Measurements from ENCODE around the gene HEXD. TPM values are rescaled to one million over a fixed set of nuclear protein-coding genes. Genes with fewer than 3 reads are reported as not detected.

The HEXD gene
- total and polyA plus RNA-seq, 4 donors = 5.6 to 19.9 (median 12.2) TPM

DNA sequence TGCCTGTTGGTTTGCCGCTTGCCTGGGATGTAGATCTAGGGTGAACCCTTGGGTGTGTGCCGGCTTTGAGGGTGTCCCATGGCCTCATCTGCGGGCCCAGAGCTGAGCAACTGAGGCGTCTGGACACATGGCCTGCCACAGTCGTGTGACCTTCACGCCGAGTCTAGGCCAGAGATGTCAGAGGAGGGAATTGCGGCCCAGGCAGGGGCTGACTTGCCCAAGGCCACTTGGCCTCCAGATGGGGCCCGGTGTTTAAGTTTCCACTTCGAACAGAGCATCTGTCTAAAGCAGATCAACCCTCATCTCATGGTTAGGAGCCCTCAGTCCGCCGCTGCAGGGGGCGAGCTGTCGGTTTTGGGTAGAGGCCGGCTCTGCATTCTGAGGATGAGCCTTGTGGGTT, 73.4 kb downstream of the HEXD start:
- TF ChIP-seq REST (IDR thresholded peaks at IDR 0.05) (no peak), HNF4A (conservative IDR thresholded peaks at IDR 0.05) (no peak), CTCF (IDR thresholded peaks at IDR 0.05; ENCODE audit: low read depth, low read length, missing input control) (no peak), HNF4G (IDR thresholded peaks at IDR 0.05) (no peak), RAD21 (IDR thresholded peaks at IDR 0.05) (no peak), EGR1 (IDR thresholded peaks at IDR 0.05; ENCODE audit: low read depth in 2 of 2) (no peak), YY1 (IDR thresholded peaks at IDR 0.05) (no peak), JUND (IDR thresholded peaks at IDR 0.05) (no peak)
- Histone ChIP-seq H3K27me3 (ENCODE audit: control insufficient read depth in 4 of 4, insufficient read depth in 4 of 4, low read length in 3 of 4) (no peaks in the 10 kb centered on the region), H3K27ac (ENCODE audit: low read depth in 1 of 2, low read length in 2 of 2) (no peak overlapping the region), H3K4me3 (ENCODE audit: low read depth in 1 of 3, low read length in 3 of 3) (no peak overlapping the region), H3K9ac (ENCODE audit: low read depth in 1 of 2, low read length in 2 of 2) (no peak overlapping the region), H3K36me3 (ENCODE audit: control insufficient read depth in 4 of 4, insufficient read depth in 3 of 4, low read depth in 1 of 4, low read length in 3 of 4) (peaks cover 0 to 18% (median 8%) of the 10 kb centered on the region in 4 donors), H3K9me3 (ENCODE audit: control insufficient read depth in 4 of 4, low read length in 3 of 4) (no peaks in the 10 kb centered on the region), H3K4me1 (ENCODE audit: control insufficient read depth in 4 of 4, insufficient read depth in 4 of 4, low read length in 3 of 4) (peaks cover 0 to 1% (median 0%) of the 10 kb centered on the region in 4 donors)
- 95% methylated on average over 15 of the region's 15 CpGs for WGBS
- no peak for DNase-seq (ENCODE audit: low spot score)

Small RNA genes lying within 50 kb of the gene (small RNA-seq; reads per million reads assigned to genes)
- not detected for gene RF00019

Other genes with a start within 250 kb of the HEXD start
- 10 to 100 TPM in 1 of 2 donors, 1 to 10 TPM in 1; 5.4 to 13.6 TPM for gene CCDC57, start 205.5 kb upstream of the HEXD start, total RNA-seq
- 10 to 100 TPM in 1 of 2 donors, 1 to 10 TPM in 1; 9.8 to 19.1 TPM for gene CCDC57, start 205.5 kb upstream of the HEXD start, polyA plus RNA-seq
- gene SLC16A3, start 189.3 kb upstream of the HEXD start, total RNA-seq = 10 to 100 TPM in 1 of 2 donors, 1 to 10 TPM in 1; 9.2 to 10.5 TPM
- gene SLC16A3, start 189.3 kb upstream of the HEXD start, polyA plus RNA-seq = 1 to 10 TPM; 1.1 to 8.4 TPM
- gene CSNK1D, start 144.6 kb upstream of the HEXD start, total RNA-seq = 10 to 100 TPM; 22.0 to 49.0 TPM
- gene CSNK1D, start 144.6 kb upstream of the HEXD start, polyA plus RNA-seq = 10 to 100 TPM; 29.0 to 39.3 TPM
- 1 to 10 TPM; 1.4 to 1.5 TPM for gene CD7, start 100.7 kb upstream of the HEXD start, total RNA-seq
- 1 to 10 TPM; 1.0 to 1.4 TPM for gene CD7, start 100.7 kb upstream of the HEXD start, polyA plus RNA-seq
- gene SECTM1, start 84.6 kb upstream of the HEXD start, total RNA-seq = 10 to 100 TPM in 1 of 2 donors, 1 to 10 TPM in 1; 3.6 to 14.2 TPM
- gene SECTM1, start 84.6 kb upstream of the HEXD start, polyA plus RNA-seq = 1 to 10 TPM; 1.3 to 5.7 TPM
- gene TEX19, start 59.1 kb upstream of the HEXD start, total RNA-seq = under 1 TPM in 1 of 2 donors, not detected in 1; 0.14 TPM
- gene TEX19, start 59.1 kb upstream of the HEXD start, polyA plus RNA-seq = not detected
- gene UTS2R, start 46.6 kb upstream of the HEXD start, total RNA-seq = not detected
- gene UTS2R, start 46.6 kb upstream of the HEXD start, polyA plus RNA-seq = not detected
- 10 to 100 TPM; 16.1 to 23.2 TPM for gene OGFOD3, start 239 bp downstream of the HEXD start, total RNA-seq
- gene OGFOD3, start 239 bp downstream of the HEXD start, polyA plus RNA-seq = 10 to 100 TPM; 15.0 to 20.9 TPM
- gene CYBC1, start 32.4 kb downstream of the HEXD start, total RNA-seq = 10 to 100 TPM; 25.9 to 44.0 TPM
- 10 to 100 TPM; 23.2 to 45.6 TPM for gene CYBC1, start 32.4 kb downstream of the HEXD start, polyA plus RNA-seq
- 10 to 100 TPM; 24.8 to 87.5 TPM for gene NARF, start 40.4 kb downstream of the HEXD start, total RNA-seq
- gene NARF, start 40.4 kb downstream of the HEXD start, polyA plus RNA-seq = 10 to 100 TPM; 19.8 to 27.6 TPM
- gene FOXK2, start 101.4 kb downstream of the HEXD start, total RNA-seq = 10 to 100 TPM; 13.4 to 16.2 TPM
- 1 to 10 TPM; 3.1 to 8.3 TPM for gene FOXK2, start 101.4 kb downstream of the HEXD start, polyA plus RNA-seq
- 10 to 100 TPM; 28.2 to 40.9 TPM for gene WDR45B, start 230.1 kb downstream of the HEXD start, total RNA-seq
- 10 to 100 TPM; 25.4 to 30.2 TPM for gene WDR45B, start 230.1 kb downstream of the HEXD start, polyA plus RNA-seq

Data from liver (tissue), 10 donors.